Endometrium (tissue), 2 donors: Measurements from ENCODE around the gene BMPR1A.

Source experiments
- FAIRE-seq: peaks from 2 replicates; lab custom pipeline; 2012; peaks lifted over from hg19 to GRCh38; lab: Jason Lieb, UNC
- donor health status: control.
- donor health status: control.

BMPR1A gene

DNA sequence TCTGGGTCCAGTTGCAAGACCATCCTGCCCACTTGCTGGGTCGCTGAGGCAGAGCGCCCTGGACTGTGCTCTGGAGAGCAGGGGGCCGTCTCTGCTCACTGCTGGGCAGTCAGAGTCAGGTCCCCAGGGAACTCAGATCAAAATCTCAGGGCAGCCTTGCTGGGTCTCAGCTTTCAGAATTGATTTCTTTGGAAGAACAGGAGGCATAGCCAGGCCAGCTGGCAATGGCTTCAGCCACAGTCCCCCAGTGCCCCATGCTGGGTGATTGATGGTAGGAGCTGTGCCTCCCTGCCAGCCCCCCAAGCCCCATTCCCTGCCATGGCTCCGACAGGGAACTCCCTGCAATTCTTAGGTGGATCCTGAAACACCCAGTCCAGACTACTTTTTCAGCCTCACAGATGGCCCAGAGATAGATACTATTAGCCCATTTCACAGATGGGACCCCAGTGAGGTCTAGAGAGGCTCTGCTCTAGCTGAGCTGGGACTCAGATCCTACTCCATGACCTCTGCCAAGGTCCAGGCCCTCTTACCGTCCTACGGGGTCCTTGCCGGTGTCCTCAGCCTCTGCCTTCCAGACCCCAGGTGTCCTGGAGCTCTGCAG lies 200.5 kb downstream of the BMPR1A start:
- FAIRE-seq = no peak

DNA sequence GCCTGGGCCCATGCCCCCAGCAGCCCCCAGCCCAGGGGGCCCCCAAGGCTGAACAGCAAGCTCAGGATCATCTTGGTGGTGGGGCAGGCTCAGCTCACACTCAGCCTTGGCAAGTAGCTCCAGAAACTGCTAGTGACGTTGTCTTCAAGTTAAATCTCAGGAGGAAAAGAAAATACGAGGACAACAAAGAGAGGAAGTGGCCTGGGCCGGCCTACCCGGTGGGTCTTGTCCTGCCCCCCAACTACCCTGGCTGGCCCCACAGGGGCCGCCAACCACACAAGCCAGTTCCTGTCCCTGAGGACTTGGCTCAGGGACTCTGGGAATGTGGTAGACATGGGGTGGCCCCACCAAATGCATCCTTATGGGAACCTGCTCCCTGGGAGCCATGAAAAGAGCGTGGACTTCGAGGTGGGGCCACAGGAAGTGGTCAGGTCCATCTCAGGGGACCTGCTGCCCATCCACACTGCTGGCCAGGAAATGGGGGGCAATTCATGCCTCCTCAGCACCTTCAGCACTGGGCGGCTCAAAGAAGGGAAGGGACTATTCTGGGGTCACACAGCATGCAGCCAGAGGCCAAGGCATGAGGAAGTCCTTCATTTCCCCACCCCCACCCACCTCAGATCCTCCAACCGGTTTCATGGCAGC lies 201.2 kb downstream of the BMPR1A start, which contains the start of gene MMRN2:
TSS of gene MMRN2 (minus strand) at position 145 of the 645 bp plus-strand sequence. CDS start at position 71, 74 bp downstream.
- no peak for FAIRE-seq

DNA sequence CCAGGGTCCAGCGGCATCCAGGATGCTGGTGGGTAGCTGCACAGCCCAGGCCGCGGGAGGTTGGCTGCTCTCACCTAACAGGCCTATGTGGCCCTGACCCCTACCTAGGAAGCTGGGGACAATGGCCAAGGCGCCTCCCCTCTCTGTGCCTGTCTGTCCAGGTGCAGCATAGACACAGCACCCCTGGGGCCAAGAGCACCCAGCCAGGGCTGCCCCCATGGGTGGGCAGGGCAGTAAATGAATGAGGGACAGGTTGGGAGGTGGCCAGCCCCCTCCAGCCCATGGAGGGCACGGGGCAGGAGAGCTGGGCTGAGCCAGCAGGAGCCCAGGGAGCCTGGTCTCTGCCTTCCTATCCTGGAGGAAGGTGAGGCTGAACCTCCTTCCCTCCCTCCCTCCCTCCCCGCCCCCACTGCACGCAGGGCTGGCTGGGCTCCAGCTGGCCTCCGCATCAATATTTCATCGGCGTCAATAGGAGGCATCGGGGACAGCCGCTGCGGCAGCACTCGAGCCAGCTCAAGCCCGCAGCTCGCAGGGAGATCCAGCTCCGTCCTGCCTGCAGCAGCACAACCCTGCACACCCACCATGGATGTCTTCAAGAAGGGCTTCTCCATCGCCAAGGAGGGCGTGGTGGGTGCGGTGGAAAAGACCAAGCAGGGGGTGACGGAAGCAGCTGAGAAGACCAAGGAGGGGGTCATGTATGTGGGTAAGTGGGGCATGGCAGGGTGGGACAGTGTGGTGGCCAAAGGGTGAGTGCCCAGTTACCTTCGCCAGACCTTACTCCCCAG lies 201.9 kb downstream of the BMPR1A start, which contains the start of gene SNCG:
TSS of gene SNCG (plus strand) at position 484 of the 785 bp plus-strand sequence. CDS start at position 583, 99 bp downstream.
- FAIRE-seq = no peak

DNA sequence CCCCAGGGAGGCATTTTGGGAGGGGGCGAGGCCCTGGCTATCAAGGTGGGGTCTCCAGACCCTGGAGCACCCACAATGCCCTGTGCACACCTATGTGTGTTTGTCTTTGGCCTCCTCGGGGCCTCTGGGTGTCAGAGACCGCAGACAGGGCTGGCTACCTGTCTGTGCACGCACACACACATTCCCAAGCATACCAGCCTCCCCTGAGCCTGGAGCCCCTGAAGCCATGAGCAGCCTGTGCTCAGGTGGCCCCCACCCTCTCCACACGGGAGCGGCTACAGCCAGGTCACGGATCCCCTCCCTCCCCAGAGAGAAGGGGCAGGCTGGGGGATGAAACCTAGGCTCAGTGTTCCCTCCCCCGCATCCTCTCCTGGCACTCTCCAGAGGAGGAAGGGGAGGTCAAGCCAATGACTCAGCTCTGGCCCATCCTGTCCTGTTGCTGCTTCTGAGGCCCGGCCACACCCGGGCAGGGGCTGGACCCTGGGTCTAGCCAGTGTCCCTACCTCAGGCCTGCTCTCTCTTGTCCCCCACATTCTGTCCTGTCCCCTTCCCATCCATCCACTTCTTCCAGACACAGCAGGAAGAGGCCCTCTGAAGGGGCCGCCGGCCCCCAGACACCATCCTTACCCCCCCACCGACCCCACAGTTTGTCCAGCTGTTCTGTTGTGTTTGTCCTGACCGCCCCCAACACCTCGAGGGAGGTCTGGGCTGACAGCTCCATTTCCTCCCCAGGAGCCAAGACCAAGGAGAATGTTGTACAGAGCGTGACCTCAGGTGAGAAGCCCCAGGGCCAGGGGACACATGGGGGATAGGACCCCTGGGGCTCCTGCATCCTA lies 202.7 kb downstream of the BMPR1A start:
- no peak for FAIRE-seq

DNA sequence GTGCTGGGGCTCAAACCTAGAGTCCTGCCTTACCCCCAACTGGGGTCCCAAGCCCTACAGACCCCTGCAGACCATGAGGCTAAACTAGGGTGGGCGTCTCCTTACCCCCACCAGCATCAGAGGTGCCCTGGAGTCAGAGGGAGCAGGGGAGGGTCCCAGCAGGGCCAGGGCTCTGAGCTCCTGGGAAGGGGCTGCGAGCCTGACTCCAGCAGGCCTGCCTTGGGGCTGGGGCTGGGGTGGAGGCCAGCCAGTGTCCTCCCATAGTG lies 203.3 kb downstream of the BMPR1A start:
- no peak for FAIRE-seq

DNA sequence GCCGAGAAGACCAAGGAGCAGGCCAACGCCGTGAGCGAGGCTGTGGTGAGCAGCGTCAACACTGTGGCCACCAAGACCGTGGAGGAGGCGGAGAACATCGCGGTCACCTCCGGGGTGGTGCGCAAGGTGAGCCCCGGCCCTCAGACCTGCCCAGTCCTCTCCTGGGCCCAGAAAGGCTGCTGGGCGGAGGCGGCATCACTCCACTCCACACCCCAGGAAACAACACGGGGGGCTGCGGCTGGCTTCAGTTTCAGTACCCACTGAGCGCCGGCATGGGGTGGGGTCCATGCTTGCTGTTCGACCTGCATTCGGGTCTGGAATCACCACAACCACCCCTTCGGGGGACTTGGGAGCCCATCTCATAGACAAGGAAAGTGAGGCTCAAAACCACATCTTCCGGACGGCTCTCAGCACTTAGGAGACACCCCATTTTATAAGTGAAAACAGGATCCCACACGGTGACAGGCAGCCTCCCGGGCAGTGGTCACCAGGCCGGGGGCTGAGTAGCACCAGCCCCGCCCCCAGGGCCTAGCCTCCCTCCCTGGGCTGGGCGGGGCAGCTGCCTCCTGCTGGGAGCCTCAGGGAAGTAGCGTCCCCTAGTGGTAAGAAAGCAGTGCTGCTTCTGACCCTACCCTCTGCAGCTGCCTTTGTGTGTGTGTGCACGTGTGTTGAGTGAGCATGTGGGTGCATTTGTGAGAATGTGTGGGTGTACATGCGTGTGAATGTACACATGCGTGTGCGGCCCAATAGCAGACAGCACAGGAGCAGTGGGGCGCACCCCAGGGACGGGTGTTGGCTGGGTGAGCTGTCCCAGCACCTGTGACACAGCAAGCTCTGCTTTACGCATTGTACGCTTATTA lies 203.8 kb downstream of the BMPR1A start:
- no peak for FAIRE-seq

DNA sequence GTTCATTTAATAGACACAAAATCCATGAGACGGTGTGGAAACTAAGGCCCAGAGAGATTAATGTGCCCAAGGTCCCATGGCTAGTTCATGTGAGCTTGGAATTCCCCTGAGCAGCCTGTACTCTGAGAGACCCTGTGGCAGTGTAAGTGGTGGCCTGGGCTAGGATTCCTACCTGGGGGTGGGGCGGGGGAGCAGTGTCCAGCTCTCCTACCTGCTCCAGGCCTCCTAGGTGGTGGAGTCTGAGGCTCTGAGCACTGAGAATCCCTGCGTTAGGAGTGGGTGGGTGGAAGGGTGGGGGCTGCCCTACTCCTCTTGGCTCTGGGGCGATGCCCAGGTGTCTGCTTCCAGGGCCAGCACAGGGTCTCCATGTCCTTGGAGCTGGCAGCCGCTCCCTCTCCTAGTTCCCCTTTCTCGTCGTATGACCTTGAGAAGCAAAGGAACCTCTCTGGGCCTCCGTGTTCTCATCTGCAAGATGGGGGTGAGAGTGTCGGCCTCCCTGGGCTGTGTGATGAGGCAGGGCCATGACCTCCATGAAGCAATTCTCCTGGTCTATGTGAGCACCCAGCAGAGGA lies 204.5 kb downstream of the BMPR1A start:
- no peak for FAIRE-seq

DNA sequence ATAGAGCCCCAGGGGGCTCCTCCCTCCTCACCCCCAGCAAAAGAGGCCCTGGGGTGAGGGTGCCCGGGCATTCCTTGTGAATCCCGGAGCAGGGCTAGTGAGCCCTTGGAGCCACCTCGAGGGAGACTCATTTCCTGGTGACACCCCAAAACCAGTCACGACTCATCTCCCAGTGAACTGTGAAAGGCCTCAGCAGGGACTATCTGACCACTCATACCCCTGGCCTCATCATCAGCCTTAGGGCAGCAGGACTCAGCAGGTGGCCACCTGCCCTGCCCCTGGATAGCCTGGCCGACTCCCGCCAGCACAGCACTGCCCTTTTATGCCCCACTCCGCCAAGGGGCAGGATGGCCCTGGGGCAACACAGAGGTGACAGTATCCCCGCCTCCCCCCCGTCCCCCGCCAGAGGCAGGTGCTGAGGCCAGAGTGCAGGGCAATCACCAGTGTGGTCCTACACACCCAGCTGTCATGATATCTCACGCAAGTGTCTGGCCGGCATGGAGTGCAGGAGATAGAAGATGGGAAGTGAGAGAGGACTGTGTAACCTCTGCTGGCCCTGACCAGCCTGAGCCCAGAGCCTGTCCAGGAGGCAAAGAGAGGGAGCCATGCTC lies 205.2 kb downstream of the BMPR1A start:
- FAIRE-seq = no peak

DNA sequence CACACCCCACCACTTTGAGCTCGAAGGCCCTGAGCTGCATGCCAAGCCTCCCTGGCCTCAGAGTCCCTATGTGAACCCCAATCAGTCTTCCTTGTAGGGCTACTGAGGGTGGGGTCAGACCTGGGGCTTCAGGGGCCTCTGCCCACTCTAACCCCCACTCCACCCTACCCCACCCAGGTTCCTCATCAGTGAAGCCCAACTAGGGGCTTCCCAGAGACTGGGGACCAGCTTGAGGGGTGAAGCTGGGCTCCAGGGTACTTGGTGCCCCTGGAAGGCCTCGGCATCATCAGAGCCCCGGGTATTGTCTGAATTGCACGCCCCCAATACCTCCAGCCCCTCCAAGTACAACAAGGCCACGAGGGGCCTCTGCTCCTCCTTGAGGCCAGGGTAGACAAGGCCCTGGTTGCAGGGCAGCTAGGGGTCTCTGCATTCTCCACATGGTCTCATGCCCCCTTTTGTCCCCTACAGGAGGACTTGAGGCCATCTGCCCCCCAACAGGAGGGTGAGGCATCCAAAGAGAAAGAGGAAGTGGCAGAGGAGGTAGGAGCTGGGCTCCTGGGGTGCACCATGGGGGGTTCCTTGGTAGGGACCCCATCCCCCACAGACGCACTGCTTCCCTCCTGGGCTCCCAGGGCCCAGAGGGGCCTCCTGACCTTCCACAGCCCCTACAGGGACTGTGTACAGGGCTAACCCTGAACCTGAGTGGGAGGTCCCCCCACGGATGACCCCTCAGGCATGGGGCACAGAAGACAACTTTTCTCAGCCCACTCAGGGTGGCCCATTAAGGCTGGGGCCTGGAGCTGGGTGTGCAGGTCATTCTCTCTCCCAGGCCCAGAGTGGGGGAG lies 205.9 kb downstream of the BMPR1A start:
- FAIRE-seq = no peak

DNA sequence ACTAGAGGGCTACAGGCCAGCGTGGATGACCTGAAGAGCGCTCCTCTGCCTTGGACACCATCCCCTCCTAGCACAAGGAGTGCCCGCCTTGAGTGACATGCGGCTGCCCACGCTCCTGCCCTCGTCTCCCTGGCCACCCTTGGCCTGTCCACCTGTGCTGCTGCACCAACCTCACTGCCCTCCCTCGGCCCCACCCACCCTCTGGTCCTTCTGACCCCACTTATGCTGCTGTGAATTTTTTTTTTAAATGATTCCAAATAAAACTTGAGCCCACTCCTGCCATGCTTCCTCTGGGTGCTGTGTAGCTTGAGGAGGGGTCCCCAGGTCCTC lies 206.5 kb downstream of the BMPR1A start:
- FAIRE-seq = no peak

DNA sequence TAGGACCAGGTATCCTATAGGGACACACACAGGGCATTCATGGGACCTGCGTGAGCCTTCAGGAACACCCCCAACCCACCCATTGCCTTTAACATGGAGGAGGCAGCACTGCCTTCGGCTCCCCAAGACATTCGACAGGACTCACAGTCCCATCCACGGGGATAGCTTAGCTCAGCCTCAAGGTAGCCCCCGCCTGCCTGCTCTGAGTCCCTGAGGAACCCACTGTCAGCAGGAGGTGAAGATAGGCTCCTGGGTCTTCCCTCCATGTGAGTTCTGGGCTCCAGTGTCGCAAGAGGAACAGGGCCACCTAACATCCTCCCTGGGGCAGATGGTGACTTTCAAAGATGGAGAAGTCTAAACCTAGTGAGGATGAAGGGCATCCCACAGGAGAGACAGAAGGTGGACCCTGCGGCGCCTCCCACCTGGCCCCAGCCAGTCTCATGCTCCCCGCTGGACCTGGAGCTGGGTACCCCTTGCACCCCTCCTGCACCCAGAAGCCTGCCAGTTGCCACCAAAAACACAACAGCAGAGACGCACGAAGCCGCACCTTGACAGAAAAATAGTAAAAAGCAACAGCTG lies 207.0 kb downstream of the BMPR1A start:
- no peak for FAIRE-seq

DNA sequence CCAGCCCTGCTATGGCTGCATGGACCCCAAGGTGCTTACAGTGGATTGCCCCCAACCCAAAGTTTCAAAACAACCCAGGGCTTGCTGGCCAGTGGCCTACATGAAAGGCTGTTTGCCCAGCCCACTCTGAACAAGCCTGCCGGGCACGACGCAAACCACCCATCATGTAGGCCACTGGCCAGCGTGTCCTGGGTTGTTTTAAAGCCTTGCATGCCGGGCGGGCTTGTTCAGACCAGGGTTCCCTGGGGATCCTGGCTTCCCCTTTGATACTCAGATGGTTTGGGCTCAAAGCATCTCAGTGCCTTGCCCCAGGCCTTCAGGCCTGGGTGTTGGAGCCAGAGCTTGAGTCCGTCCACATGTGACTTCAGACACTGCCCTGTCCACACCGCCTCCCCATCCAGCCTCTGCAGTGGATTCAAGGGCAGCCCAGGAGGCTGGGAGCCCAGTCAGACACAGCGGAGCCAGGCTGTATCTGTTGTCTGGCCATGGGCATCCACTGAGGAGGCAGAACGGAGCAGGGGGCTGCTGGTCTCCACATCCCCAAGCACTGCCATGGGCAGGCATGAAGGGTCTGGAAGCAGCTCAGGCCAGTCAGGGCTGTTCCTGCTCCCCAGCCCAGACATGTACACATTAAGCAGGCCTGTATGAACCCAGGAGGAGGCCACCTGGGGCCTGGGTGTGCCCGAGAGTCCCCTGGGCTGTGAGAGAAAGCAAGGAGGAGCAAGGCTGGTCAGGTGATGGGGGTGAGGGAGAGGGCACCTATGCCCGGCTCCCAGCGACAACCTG lies 207.8 kb downstream of the BMPR1A start:
- FAIRE-seq = no peak

DNA sequence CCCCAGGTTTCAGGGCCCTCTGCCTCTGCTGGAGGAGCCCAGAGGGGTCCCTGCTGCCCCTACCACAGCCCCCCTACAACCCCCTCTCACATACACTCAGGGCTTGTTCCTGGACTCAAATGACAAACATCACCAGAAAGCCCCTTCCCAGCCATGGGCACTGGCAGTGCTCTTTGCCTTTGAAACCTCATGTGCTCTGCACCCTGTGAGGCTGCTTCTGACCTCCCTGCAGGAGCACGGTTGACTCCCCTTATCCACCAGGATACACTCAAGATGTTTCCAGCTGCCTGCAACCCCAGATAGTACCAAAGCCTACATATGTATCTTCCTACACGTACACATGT lies 208.4 kb downstream of the BMPR1A start:
- FAIRE-seq = no peak

DNA sequence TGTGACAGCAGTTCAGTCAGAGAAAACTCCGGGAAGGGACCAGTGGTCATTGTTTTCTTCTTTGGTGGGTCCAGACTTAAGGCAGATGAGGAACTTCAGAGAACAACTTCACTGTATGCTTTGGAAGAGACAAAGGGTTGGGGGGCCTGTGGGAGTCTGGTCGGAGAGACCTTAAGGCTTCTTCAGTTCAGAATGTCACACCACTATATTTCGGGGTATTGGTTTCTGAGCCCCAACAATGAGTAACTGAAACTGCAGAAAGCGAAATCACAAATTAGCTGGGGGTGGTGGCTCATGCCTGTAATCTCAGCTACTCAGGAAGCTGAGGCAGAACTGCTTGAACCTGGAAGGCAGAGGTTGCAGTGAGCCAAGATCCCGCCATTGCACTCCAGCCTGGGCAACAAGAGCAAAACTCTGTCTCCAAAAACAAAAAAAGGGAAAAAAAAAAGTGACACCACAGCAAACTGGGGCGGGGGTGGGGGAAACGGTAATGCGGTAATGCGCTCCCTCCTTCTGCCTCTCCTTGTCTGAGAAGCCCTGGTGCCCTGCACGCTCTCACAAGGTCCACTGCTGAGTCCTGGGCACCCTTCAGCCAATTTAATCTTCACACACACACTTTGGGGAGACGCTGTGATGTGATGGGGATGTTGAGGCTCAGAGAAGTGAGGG lies 209.7 kb downstream of the BMPR1A start:
- no peak for FAIRE-seq

DNA sequence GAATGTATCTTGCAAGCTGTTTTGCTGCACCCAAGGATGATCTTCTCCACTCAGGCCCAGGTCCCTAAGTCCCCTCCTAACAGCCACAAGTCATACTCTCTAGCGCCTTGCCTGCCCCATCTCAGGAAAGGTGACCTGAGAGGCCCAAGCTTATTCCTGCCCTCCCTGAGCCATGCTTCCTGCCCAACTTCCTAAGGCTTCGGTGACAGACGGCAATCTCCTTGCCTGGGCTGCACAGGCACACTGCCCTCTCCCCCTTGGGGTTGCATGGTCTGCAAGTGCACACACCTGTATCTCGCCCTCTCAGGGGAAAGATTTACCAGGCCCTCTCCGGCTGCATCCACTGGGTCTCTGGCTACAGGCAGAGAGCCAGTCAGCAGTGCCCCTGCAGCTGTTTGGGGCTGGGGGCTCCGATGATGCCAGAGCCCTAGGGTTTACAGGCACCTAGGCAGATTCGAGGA lies 211.1 kb downstream of the BMPR1A start:
- FAIRE-seq = no peak

DNA sequence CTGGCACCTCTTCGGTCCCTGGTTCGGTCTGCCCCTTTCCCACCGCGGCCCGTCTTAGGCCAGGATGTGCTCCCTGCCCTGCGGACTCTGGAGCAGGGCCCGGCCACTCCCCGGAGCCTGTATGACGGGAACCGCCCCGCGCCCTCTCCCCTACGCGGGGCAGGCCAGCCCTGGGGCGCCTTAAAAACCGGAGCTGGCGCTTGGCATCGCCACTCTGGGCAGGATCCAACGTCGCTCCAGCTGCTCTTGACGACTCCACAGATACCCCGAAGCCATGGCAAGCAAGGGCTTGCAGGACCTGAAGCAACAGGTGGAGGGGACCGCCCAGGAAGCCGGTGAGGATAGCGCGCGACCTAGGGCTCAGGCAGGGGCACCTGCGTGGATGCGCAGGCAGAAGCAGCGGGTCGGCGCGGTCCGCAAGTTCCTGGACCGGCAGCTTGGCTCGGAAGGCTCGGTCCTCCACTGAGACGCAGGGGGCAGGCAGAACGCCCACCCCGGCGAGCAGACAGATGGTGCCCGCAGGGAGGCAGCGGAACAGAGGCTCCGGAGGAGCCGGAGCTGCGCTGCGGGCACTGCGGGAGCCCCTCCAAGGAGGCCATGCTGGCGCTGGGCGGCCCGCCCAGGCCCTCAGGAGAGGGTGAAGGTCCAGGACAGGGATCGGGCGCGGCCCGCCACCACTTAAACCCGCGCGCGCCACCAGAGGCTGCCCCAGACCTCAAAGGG lies 212.0 kb downstream of the BMPR1A start, which contains the start of gene ADIRF:
TSS of gene ADIRF (plus strand) at position 212 of the 723 bp plus-strand sequence. CDS start at position 275, 63 bp downstream.
- no peak for FAIRE-seq

DNA sequence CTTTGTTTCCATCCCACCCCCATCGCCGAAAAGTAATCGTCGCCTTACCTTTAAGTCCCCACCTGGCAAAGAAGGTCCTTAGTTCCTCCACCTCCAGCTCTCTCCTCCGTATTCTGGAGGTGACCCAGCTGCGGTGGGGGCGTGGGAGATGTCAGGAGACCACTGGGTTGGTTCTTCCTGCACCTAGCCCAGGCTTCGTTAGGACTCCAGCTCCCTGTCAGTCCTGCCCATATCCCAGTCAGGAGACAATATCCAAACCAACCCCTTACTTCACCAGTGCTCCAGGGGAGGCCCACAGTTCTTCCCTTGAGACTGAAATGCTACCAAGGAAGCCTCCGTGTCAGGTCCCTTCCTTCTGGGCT lies 212.6 kb downstream of the BMPR1A start:
- no peak for FAIRE-seq
